GM18909 (cell line): ENCODE results near the gene ZDHHC24.

Source experiments
- ATAC-seq: cut with Tn5 transposase; IDR thresholded peaks from one replicate; pipeline ENCODE4 v1.9.1; 2021; ENCODE audit warnings: mild to moderate bottlenecking; ENCODE audit not compliant: unreplicated experiment, poor library complexity

The ZDHHC24 gene

GRCh38 chr11:66505276-66505816 lies 40.5 kb downstream of the ZDHHC24 start:
- no peak for ATAC-seq

- no peak for ATAC-seq
These were observed 47.3 kb downstream of the ZDHHC24 start for GRCh38 chr11:66498506-66498905.

- no peak for ATAC-seq
These were observed 48.6 kb downstream of the ZDHHC24 start for GRCh38 chr11:66497206-66497605.

GRCh38 chr11:66495401-66495854 lies 50.4 kb downstream of the ZDHHC24 start:
- no peak for ATAC-seq

- ATAC-seq = no peak
These were observed 50.9 kb downstream of the ZDHHC24 start for GRCh38 chr11:66494935-66495334.

- ATAC-seq = no peak
These were observed 51.4 kb downstream of the ZDHHC24 start for GRCh38 chr11:66494458-66494857.

GRCh38 chr11:66493130-66493529 lies 52.7 kb downstream of the ZDHHC24 start:
- no peak for ATAC-seq

- no peak for ATAC-seq
These were observed 53.5 kb downstream of the ZDHHC24 start for GRCh38 chr11:66492161-66492865.

GRCh38 chr11:66491315-66491935 lies 54.4 kb downstream of the ZDHHC24 start:
- no peak for ATAC-seq

GRCh38 chr11:66489636-66490035 lies 56.2 kb downstream of the ZDHHC24 start:
- no peak for ATAC-seq

- ATAC-seq = no peak
These were observed 56.9 kb downstream of the ZDHHC24 start for GRCh38 chr11:66488957-66489356.

- ATAC-seq = no peak
These were observed 61.0 kb downstream of the ZDHHC24 start for GRCh38 chr11:66484806-66485380.

- ATAC-seq = peak; percentile 87
These were observed 65.5 kb downstream of the ZDHHC24 start, which contains the start of gene DPP3 for GRCh38 chr11:66480117-66480938. TSS of gene DPP3 (plus strand) at chr11:66480434. CDS start at chr11:66482201, 1,767 bp downstream.

- no peak for ATAC-seq
These were observed 66.3 kb downstream of the ZDHHC24 start for GRCh38 chr11:66479394-66480116.

- no peak for ATAC-seq
These were observed 67.0 kb downstream of the ZDHHC24 start for GRCh38 chr11:66478729-66479393.

- no peak for ATAC-seq
These were observed 68.3 kb downstream of the ZDHHC24 start for GRCh38 chr11:66477263-66478201.

GRCh38 chr11:66476841-66477251 lies 69.0 kb downstream of the ZDHHC24 start:
- no peak for ATAC-seq

GRCh38 chr11:66476173-66476840 lies 69.5 kb downstream of the ZDHHC24 start:
- ATAC-seq = no peak
